ENCODE measurements around the gene ANKRD10. TPM values are rescaled to one million over a fixed set of nuclear protein-coding genes. Genes with fewer than 3 reads are reported as not detected.

The ANKRD10 gene
- total RNA-seq, 1 donor from 2014 or later: 212 TPM

- Mint-ChIP-seq H3K27ac (no peak overlapping the region), H3K4me3 (no peak overlapping the region), H3K4me1 (peaks cover 8% of the 10 kb centered on the region), H3K9me3 (peaks cover 18% of the 10 kb centered on the region), H3K36me3 (no peaks in the 10 kb centered on the region), H3K27me3 (ENCODE audit: insufficient read depth, low read depth) (peaks cover 9% of the 10 kb centered on the region)
- Histone ChIP-seq H3K9ac (no peak overlapping the region), H3K27ac (no peak overlapping the region), H3K4me3 (no peak overlapping the region), H3K36me3 (no peaks in the 10 kb centered on the region), H3K4me2 (no peak overlapping the region), H3K27me3 (no peaks in the 10 kb centered on the region), H4K20me1 (ENCODE audit: low read depth) (no peaks in the 10 kb centered on the region), H3K4me1 (no peaks in the 10 kb centered on the region), H2AFZ (replicated peaks) (no peak overlapping the region), H3F3A (ENCODE audit: low read depth) (no peaks in the 10 kb centered on the region), H3K9me3 (ENCODE audit: low read depth) (no peaks in the 10 kb centered on the region), H3K79me2 (ENCODE audit: low read depth) (no peaks in the 10 kb centered on the region)
- no peak for TF ChIP-seq EZH2 (IDR thresholded peaks at IDR 0.05)
- TF ChIP-seq EZH2phosphoT487 (IDR thresholded peaks at IDR 0.05): no peak
- TF ChIP-seq CTCF (IDR thresholded peaks at IDR 0.05): no peak
- DNase-seq (ENCODE audit: low spot score): no peak
Observed at GRCh38 chr13:110961959-110962358, 47.1 kb upstream of the ANKRD10 start.

- H3K4me1 Mint-ChIP-seq: peaks cover 10% of the 10 kb centered on the region
- H3K9me3 Mint-ChIP-seq: peaks cover 12% of the 10 kb centered on the region
- H3K4me2 ChIP-seq: no peak overlapping the region
Observed at GRCh38 chr13:110960204-110960603, 45.3 kb upstream of the ANKRD10 start.

GRCh38 chr13:110957931-110958330 is 43.1 kb upstream of the ANKRD10 start:
- Mint-ChIP-seq H3K4me1 (peaks cover 10% of the 10 kb centered on the region), H3K9me3 (peaks cover 8% of the 10 kb centered on the region), H3K4me3 (no peak overlapping the region), H3K36me3 (no peaks in the 10 kb centered on the region), H3K27ac (no peak overlapping the region), H3K27me3 (ENCODE audit: insufficient read depth, low read depth) (peaks cover 9% of the 10 kb centered on the region)
- Histone ChIP-seq H3K79me2 (ENCODE audit: low read depth) (no peaks in the 10 kb centered on the region), H3K36me3 (no peaks in the 10 kb centered on the region), H3K4me1 (no peaks in the 10 kb centered on the region), H3K27ac (no peak overlapping the region), H4K20me1 (ENCODE audit: low read depth) (no peaks in the 10 kb centered on the region), H2AFZ (replicated peaks) (no peak overlapping the region), H3K4me3 (no peak overlapping the region), H3K9ac (no peak overlapping the region), H3K27me3 (no peaks in the 10 kb centered on the region), H3F3A (ENCODE audit: low read depth) (no peaks in the 10 kb centered on the region), H3K9me3 (ENCODE audit: low read depth) (no peaks in the 10 kb centered on the region), H3K4me2 (no peak overlapping the region)
- no peak for DNase-seq (ENCODE audit: low spot score)
- TF ChIP-seq EZH2 (IDR thresholded peaks at IDR 0.05) (no peak), EZH2phosphoT487 (IDR thresholded peaks at IDR 0.05) (no peak), CTCF (IDR thresholded peaks at IDR 0.05) (no peak)

More at GRCh38 chr13:110960204-110960603, 45.3 kb upstream of the ANKRD10 start:
- Histone ChIP-seq H4K20me1 (ENCODE audit: low read depth) (no peaks in the 10 kb centered on the region), H3K9ac (no peak overlapping the region), H3K4me3 (no peak overlapping the region), H3K4me1 (no peaks in the 10 kb centered on the region), H3K9me3 (ENCODE audit: low read depth) (no peaks in the 10 kb centered on the region), H3F3A (ENCODE audit: low read depth) (no peaks in the 10 kb centered on the region), H3K36me3 (no peaks in the 10 kb centered on the region), H3K79me2 (ENCODE audit: low read depth) (no peaks in the 10 kb centered on the region), H3K27me3 (no peaks in the 10 kb centered on the region), H3K27ac (no peak overlapping the region), H2AFZ (replicated peaks) (no peak overlapping the region)
- DNase-seq (ENCODE audit: low spot score): no peak
- no peak overlapping the region for H3K4me3 Mint-ChIP-seq
- H3K27me3 Mint-ChIP-seq (ENCODE audit: insufficient read depth, low read depth): peaks cover 7% of the 10 kb centered on the region
- no peak overlapping the region for H3K27ac Mint-ChIP-seq
- TF ChIP-seq CTCF (IDR thresholded peaks at IDR 0.05) (no peak), EZH2phosphoT487 (IDR thresholded peaks at IDR 0.05) (no peak), EZH2 (IDR thresholded peaks at IDR 0.05) (no peak)
- no peaks in the 10 kb centered on the region for H3K36me3 Mint-ChIP-seq
